Cerebellar nuclear complex (tissue), 1 donor: Measurements from ENCODE around the gene CLTB.

Experiments used
- DNase-seq, 2 experiments: peaks; one replicate each; lab custom pipeline; 2025; lab: John Stamatoyannopoulos, UW

Gene CLTB

GRCh38 chr5:176352116-176352878 is 64.0 kb downstream of the CLTB start:
- no peak for DNase-seq

GRCh38 chr5:176350416-176350815 is 65.9 kb downstream of the CLTB start:
- DNase-seq: no peak

- no peak for DNase-seq
Observed at GRCh38 chr5:176342766-176343458, 73.4 kb downstream of the CLTB start.
